GM23338 (cell line): ENCODE measurements around the gene PACS2.
"Not testable (repeated sequence)": the region's sequence is repeated elsewhere in the genome, so short reads cannot be mapped to it uniquely, and the experiment has no call there.

ENCODE experiments used
- CREB1 ChIP-seq: fragments of 250-450 bp; sonication (Bioruptor Pico); IDR thresholded peaks from 2 replicates; pipeline ENCODE4 v1.5.0; 2020; ENCODE audit warnings: low read depth, mild to moderate bottlenecking, moderate library complexity
- EZH2 ChIP-seq: fragments of 200-600 bp; sonication (generic); IDR thresholded peaks from one replicate; pipeline ENCODE4 v1.8.0; 2017; ENCODE audit warnings: antibody characterized with exemption, mild to moderate bottlenecking, low read depth; ENCODE audit not compliant: unreplicated experiment
- EZH2phosphoT487 ChIP-seq: fragments of 200-600 bp; sonication (generic); IDR thresholded peaks from one replicate; pipeline ENCODE4 v1.8.1; 2018; ENCODE audit warnings: antibody characterized with exemption; ENCODE audit not compliant: unreplicated experiment
- JUNB ChIP-seq: IDR thresholded peaks from one replicate; pipeline ENCODE4 v1.6.1; 2016; ENCODE audit warnings: antibody characterized with exemption; ENCODE audit not compliant: unreplicated experiment
- POLR2AphosphoS5 ChIP-seq: IDR thresholded peaks from 2 replicates; pipeline ENCODE4 v1.6.1; 2016; ENCODE audit warnings: antibody characterized with exemption, low read depth
- STAT1 ChIP-seq: IDR thresholded peaks from one replicate; pipeline ENCODE4 v1.6.1; 2016; ENCODE audit warnings: antibody characterized with exemption; ENCODE audit not compliant: unreplicated experiment
- ZNF114 ChIP-seq: fragments of 250-450 bp; sonication (Bioruptor Pico); IDR thresholded peaks from 2 replicates; pipeline ENCODE4 v1.5.0; 2020; ENCODE audit warnings: mild to moderate bottlenecking, moderate library complexity
- ZNF331 ChIP-seq: fragments of 250-450 bp; sonication (Bioruptor Pico); IDR thresholded peaks from 2 replicates; pipeline ENCODE4 v1.5.0; 2020; ENCODE audit warnings: low read depth, mild to moderate bottlenecking, moderate library complexity
- TF ChIP-seq, protein P1 (sequence below): IDR thresholded peaks from one replicate; pipeline ENCODE4 v1.6.1; 2018; ENCODE audit warnings: antibody characterized with exemption; ENCODE audit not compliant: unreplicated experiment
- TF ChIP-seq, protein P2 (sequence below), 2 experiments: fragments of 200-600 bp in 1 of 2; sonication (generic) in 1 of 2; conservative IDR thresholded peaks; 2 replicates each; pipeline versions ENCODE4 v1.5.1 to v1.6.1; 2016 to 2017; ENCODE audit warnings: antibody characterized with exemption in 2 of 2, low read depth in 2 of 2, mild to moderate bottlenecking in 2 of 2, moderate library complexity in 1 of 2
- TF ChIP-seq, protein P3 (sequence below): IDR thresholded peaks from 2 replicates; pipeline ENCODE4 v1.6.1; 2016; ENCODE audit warnings: antibody characterized with exemption
- TF ChIP-seq, protein P4 (sequence below): fragments of 250-450 bp; sonication (Bioruptor Pico); IDR thresholded peaks from 2 replicates; pipeline ENCODE4 v1.5.0; 2020; ENCODE audit warnings: mild to moderate bottlenecking, moderate library complexity

DNA sequence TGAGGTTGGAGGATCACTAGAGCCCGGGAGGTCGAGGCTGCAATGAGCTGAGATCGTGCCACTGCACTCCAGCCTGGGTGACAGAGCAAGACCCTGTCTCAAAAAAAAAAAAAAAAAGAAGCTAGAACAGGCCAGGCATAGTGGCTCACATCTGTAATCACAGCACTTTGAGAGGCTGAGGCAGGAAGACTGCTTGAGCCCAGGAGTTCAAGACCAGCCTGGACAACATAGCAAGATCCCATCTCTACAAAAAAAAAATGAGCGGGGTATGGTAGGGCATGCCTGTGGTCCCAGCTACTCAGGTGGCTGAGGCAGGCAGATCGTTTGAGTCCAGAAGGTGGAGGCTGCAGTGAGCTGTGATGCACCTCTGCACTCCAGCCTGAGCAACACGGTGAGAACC, 25.6 kb upstream of the PACS2 start:
- TF ChIP-seq, protein P1, sequence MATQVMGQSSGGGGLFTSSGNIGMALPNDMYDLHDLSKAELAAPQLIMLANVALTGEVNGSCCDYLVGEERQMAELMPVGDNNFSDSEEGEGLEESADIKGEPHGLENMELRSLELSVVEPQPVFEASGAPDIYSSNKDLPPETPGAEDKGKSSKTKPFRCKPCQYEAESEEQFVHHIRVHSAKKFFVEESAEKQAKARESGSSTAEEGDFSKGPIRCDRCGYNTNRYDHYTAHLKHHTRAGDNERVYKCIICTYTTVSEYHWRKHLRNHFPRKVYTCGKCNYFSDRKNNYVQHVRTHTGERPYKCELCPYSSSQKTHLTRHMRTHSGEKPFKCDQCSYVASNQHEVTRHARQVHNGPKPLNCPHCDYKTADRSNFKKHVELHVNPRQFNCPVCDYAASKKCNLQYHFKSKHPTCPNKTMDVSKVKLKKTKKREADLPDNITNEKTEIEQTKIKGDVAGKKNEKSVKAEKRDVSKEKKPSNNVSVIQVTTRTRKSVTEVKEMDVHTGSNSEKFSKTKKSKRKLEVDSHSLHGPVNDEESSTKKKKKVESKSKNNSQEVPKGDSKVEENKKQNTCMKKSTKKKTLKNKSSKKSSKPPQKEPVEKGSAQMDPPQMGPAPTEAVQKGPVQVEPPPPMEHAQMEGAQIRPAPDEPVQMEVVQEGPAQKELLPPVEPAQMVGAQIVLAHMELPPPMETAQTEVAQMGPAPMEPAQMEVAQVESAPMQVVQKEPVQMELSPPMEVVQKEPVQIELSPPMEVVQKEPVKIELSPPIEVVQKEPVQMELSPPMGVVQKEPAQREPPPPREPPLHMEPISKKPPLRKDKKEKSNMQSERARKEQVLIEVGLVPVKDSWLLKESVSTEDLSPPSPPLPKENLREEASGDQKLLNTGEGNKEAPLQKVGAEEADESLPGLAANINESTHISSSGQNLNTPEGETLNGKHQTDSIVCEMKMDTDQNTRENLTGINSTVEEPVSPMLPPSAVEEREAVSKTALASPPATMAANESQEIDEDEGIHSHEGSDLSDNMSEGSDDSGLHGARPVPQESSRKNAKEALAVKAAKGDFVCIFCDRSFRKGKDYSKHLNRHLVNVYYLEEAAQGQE: not testable (repeated sequence)
- TF ChIP-seq, protein P2, sequence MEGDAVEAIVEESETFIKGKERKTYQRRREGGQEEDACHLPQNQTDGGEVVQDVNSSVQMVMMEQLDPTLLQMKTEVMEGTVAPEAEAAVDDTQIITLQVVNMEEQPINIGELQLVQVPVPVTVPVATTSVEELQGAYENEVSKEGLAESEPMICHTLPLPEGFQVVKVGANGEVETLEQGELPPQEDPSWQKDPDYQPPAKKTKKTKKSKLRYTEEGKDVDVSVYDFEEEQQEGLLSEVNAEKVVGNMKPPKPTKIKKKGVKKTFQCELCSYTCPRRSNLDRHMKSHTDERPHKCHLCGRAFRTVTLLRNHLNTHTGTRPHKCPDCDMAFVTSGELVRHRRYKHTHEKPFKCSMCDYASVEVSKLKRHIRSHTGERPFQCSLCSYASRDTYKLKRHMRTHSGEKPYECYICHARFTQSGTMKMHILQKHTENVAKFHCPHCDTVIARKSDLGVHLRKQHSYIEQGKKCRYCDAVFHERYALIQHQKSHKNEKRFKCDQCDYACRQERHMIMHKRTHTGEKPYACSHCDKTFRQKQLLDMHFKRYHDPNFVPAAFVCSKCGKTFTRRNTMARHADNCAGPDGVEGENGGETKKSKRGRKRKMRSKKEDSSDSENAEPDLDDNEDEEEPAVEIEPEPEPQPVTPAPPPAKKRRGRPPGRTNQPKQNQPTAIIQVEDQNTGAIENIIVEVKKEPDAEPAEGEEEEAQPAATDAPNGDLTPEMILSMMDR (conservative IDR thresholded peaks at IDR 0.05; ENCODE audit: low read depth in 2 of 2): not testable (repeated sequence)
- not testable (repeated sequence) for TF ChIP-seq EZH2; CREB1 (CRISPR knock-in tag); POLR2AphosphoS5; EZH2phosphoT487; STAT1; ZNF114 (CRISPR knock-in tag); ZNF331 (CRISPR knock-in tag); JUNB
- TF ChIP-seq, protein P3, sequence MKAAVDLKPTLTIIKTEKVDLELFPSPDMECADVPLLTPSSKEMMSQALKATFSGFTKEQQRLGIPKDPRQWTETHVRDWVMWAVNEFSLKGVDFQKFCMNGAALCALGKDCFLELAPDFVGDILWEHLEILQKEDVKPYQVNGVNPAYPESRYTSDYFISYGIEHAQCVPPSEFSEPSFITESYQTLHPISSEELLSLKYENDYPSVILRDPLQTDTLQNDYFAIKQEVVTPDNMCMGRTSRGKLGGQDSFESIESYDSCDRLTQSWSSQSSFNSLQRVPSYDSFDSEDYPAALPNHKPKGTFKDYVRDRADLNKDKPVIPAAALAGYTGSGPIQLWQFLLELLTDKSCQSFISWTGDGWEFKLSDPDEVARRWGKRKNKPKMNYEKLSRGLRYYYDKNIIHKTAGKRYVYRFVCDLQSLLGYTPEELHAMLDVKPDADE: not testable (repeated sequence)
- TF ChIP-seq, protein P4, sequence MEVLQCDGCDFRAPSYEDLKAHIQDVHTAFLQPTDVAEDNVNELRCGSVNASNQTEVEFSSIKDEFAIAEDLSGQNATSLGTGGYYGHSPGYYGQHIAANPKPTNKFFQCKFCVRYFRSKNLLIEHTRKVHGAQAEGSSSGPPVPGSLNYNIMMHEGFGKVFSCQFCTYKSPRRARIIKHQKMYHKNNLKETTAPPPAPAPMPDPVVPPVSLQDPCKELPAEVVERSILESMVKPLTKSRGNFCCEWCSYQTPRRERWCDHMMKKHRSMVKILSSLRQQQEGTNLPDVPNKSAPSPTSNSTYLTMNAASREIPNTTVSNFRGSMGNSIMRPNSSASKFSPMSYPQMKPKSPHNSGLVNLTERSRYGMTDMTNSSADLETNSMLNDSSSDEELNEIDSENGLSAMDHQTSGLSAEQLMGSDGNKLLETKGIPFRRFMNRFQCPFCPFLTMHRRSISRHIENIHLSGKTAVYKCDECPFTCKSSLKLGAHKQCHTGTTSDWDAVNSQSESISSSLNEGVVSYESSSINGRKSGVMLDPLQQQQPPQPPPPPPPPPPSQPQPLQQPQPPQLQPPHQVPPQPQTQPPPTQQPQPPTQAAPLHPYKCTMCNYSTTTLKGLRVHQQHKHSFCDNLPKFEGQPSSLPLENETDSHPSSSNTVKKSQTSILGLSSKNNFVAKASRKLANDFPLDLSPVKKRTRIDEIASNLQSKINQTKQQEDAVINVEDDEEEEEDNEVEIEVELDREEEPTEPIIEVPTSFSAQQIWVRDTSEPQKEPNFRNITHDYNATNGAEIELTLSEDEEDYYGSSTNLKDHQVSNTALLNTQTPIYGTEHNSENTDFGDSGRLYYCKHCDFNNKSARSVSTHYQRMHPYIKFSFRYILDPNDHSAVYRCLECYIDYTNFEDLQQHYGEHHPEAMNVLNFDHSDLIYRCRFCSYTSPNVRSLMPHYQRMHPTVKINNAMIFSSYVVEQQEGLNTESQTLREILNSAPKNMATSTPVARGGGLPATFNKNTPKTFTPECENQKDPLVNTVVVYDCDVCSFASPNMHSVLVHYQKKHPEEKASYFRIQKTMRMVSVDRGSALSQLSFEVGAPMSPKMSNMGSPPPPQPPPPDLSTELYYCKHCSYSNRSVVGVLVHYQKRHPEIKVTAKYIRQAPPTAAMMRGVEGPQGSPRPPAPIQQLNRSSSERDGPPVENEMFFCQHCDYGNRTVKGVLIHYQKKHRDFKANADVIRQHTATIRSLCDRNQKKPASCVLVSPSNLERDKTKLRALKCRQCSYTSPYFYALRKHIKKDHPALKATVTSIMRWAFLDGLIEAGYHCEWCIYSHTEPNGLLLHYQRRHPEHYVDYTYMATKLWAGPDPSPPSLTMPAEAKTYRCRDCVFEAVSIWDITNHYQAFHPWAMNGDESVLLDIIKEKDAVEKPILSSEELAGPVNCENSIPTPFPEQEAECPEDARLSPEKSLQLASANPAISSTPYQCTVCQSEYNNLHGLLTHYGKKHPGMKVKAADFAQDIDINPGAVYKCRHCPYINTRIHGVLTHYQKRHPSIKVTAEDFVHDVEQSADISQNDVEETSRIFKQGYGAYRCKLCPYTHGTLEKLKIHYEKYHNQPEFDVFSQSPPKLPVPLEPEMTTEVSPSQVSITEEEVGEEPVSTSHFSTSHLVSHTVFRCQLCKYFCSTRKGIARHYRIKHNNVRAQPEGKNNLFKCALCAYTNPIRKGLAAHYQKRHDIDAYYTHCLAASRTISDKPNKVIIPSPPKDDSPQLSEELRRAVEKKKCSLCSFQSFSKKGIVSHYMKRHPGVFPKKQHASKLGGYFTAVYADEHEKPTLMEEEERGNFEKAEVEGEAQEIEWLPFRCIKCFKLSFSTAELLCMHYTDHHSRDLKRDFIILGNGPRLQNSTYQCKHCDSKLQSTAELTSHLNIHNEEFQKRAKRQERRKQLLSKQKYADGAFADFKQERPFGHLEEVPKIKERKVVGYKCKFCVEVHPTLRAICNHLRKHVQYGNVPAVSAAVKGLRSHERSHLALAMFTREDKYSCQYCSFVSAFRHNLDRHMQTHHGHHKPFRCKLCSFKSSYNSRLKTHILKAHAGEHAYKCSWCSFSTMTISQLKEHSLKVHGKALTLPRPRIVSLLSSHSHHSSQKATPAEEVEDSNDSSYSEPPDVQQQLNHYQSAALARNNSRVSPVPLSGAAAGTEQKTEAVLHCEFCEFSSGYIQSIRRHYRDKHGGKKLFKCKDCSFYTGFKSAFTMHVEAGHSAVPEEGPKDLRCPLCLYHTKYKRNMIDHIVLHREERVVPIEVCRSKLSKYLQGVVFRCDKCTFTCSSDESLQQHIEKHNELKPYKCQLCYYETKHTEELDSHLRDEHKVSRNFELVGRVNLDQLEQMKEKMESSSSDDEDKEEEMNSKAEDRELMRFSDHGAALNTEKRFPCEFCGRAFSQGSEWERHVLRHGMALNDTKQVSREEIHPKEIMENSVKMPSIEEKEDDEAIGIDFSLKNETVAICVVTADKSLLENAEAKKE (CRISPR knock-in tag): not testable (repeated sequence)
